ENCODE results near the gene GMEB1.
"Not testable (repeated sequence)": the region's sequence is repeated elsewhere in the genome, so short reads cannot be mapped to it uniquely, and the experiment has no call there.

GMEB1 gene

DNA sequence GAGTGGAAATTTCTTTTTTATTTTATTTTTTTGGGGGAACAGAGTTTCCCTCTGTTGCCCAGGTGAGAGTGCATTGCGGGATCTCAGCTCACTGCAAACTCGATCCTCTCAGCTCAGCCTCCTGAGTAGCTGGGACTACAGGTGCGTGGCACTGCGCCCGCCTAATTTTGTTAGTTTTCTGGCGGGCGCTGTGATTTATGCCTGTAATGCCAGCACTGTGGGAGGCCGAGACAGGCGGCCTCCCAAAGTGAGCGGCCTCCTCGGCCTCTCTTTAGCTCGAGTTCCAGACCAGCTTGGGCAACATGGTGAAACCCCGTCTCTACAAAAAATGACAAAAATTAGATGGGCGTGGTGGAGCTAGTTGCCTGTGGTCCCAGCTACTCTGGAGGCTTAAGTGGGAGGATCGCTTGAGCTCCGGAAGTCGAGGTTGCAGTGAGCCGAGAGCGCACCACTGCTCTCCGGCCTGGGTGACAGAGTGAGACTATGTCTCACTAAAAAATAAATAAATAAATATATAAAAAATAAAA, 2.7 kb downstream of the GMEB1 start:
- no peak for DNase-seq (ENCODE audit: low read depth in 2 of 2)

DNA sequence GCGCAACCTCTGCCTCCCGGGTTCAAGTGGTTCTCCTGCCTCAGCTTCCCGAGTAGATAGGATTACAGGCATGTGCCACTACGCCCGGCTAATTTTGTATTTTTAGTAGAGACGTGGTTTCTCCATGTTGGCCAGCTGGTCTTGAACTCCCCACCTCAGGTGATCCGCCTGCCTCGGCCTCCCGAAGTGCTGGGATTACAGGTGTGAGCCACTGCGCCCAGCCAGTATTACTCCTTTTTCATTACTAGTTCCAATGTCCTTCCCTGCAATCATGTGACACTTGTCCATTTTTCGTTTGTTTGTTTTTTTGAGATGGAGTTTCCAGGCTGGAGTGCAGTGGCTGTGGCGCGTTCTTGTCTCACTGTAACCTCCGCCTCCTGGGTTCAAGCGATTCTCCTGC, 4.4 kb downstream of the GMEB1 start:
- DNase-seq (ENCODE audit: low read depth in 2 of 2), result not testable (repeated sequence)

DNA sequence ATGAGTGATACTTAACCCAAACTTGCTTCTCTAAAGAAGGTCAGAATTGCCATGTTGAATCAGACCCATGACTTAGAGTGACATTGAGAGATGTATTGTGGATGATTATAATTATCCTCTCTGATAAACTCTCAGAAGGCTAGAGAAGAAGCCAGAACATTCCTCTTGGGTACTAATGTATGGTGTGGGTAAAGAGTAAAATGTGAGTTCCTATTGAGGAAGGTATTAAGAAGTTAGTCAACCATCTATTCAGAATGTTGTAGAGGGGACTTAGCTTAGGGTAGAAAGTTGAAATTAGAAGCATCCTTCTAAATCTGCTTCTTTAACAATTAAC, 7.3 kb downstream of the GMEB1 start:
- no peak for DNase-seq (ENCODE audit: low read depth in 2 of 2)

DNA sequence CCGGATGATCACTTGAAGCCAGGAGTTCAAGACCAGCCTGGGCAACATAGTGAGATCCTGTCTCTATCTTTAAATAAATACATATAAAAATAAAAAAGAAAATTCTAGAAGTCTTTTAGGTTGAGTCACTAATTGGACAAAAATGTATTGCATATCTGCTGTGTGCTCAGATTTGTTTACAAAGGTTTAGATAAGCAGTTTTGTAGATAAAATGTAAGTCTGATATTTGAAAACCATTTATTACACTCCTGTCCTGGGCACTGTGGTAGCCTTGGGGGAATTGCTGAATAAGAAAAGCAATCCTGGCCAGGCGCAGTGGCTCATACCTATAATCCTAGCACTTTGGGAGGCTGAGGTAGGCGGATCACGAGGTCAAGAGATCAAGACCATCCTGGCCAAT, 11.6 kb downstream of the GMEB1 start:
- DNase-seq (ENCODE audit: low read depth in 2 of 2), result no peak

DNA sequence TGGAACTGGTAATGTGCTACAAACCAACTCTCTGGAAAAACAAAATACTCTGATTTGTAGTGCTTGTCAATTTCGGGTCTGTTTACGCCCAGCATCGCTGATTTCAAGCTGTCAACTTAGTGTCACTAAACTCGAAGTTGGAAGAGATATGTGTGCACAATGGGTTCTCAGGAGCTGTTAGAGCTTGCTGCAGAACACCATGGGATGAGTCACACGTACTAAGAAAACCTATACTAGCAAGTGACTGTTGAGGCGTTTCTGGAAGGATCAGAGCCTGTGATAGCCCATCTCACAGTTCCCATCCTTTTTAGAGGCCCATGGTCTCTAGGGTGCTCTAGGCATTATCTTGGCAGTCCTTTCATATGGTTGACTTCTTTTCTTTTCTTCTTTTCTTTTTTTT, 14.3 kb downstream of the GMEB1 start:
- no peak for DNase-seq (ENCODE audit: low read depth in 2 of 2)

DNA sequence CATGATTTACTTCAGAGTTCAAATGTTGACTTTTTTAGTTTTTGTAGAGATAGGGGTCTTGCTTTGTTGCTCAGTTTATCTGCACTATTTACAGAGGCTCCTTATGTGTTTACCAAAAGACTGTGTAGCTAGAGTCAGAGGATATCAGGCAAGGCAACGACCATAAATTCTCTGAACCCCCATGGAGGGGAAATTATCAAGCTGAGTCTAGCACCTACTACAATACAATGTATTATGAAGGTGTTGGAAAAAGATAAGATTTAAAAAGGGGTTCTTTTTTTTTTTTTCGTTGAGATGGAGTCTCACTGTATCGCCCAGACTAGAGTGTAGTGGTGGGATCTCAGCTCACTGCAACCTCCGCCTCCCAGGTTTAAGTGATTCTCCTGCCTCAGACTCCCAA, 16.4 kb downstream of the GMEB1 start:
- DNase-seq (ENCODE audit: low read depth in 2 of 2), result no peak

DNA sequence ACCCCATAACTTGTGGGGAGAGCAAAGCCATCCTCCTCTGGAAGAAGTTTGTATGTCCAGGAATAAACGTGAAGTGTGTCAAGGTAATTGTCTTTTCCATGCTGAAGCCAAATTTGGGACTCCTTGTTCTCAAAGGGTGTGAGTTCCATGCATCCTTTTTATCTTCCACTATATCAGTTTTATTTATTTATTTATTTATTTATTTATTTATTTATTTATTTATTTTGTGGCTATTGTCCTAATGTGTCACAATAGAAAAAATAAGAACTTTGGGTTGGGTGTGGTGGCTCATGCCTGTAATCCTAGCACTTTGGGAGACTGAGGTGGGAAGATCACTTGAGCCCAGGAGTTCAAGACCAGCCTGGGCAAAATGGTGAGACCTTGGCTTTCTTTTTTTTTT, 23.0 kb downstream of the GMEB1 start:
- DNase-seq (ENCODE audit: low read depth in 2 of 2), result not testable (repeated sequence)

DNA sequence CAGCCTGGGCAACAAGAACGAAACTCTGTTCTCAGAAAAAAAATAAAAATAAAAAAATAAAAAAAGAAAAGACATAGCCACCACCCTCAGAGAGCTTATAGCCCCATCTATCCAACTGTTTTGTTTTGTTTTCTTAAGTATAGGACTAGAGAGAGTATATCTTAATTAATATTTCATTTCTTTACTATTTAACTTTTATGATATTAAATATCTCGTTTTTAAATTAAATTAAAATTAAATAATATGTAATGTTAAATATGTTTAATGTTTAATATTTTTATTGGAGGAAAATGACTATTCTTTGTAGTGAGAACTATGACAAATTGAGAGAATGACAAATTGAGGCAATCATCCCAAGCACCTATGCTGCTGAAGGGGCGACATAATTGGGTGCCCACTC, 35.0 kb downstream of the GMEB1 start:
- DNase-seq (ENCODE audit: low read depth in 2 of 2), result no peak

DNA sequence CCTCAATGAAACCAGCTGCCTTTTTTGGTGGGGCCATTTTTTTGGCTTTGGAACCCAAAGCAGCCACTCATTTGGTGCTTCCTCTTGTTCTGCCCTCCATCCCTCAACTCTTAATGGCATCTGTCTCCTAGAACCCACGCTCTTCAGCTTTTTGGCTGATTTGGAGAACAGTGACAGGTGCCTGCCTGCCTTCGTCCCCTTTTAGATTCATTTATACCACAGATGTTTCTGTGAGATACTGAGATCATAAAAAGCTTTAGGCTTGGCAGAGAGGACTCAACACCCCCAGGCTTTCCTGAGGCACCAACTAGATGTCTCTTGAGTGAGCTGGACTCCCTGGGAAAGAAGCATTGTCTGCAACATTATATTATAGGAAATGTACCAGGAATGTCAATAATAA, 47.8 kb downstream of the GMEB1 start:
- DNase-seq (ENCODE audit: low read depth in 2 of 2), result no peak

DNA sequence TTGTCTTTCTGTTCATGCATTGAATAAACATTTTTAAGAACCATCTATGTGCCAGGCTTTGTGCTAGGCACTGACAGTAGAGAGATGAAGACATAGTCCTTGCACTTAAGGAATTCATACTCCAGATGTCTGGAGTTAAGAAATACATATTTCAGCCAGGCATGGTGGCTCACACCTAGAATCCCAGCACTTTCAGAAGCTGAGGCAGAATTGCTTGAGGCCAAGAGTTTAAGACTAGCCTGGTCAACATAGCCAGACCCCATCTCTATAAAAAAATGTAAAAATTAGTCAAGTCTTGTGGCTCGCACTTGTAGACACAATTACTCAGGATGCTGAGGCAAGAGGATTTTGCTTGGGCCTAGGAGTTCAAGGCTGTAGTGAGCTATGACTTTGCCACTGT, 49.6 kb downstream of the GMEB1 start:
- DNase-seq (ENCODE audit: low read depth in 2 of 2), result no peak

DNA sequence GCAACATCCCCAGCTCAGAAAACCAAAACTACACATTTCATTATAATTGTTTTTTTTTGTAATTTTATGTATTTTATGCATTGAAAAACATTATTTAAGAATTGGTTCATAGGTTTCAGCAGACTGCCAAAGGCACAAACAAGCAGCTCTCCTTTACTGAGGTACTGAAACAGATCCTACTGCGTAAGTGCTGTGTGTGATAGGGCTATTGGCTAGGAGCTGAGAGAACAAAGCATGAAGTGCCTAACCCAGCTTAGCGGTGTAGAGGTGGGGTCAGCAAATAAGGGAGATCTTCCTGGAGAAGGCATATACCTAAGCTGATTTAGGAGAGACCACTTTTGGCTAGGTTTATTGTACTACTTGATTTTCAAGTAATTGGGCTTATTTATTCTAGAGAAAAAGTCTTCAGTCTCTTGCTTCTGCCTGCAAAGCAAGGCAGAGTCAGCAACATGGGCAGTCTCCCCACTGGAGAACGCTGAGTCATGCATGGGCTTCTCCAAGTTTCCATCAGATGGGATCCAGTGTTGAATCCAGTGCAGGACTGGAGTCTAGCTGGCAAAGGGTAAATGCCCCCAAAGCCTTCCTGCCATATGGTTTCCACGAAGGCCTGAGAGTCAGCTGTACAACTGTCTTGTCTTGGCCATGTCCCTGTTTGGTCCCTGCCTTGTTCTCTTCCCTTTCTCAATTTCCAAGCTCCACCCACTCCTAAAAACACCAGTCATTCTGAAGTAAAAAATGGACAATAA, 50.2 kb downstream of the GMEB1 start:
- no peak for DNase-seq (ENCODE audit: low read depth in 2 of 2)

DNA sequence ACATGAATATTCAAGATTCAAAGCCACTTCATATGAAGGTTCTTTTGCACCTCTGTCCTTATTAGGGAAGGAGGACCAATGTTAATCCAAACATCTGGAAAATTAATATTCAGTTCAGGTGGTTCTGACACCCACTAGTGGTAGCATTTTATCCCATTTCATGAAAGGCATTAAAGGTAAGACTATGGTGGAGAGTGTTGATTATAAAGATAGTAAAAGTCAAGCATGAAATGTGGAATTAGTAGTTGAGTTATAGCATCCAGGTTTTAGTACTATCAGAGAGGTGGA, 50.7 kb downstream of the GMEB1 start:
- no peak for DNase-seq (ENCODE audit: low read depth in 2 of 2)

DNA sequence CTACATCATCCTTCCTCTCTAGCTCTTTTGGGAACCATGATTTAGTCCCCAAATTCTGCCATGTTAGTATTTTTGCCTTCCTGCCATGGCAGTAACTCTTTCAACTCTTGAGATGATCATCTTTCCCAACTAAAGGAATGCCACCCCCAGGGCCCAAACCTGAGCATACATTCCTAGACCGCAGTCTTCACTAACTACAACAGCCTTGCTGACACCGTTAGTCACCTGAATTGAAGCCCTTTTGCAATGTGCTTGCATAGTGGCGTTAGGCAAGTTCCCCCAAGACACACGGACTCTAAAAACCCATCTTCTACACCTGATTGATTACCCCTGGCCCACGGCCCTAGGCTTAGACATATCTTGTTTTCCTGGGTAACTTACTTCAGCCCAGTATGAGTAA, 51.8 kb downstream of the GMEB1 start:
- no peak for DNase-seq (ENCODE audit: low read depth in 2 of 2)

DNA sequence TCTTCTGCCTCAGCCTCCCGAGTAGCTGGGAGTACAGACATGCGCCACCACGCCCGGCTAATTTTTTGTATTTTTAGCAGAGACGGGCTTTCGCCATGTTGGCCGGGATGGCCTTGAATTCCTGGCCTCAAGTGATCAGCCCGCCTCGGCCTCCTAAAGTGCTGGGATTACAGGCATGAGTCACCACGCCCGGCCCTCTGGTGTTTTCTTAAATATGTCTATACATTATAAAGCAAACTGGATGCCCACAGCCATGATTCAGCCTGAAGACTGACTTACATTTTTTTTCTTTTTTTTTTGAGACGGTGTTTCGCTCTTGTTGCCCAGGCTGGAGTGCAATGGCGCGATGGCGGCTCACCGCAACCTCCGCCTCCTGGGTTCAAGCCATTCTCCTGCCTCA, 53.3 kb downstream of the GMEB1 start:
- not testable (repeated sequence) for DNase-seq (ENCODE audit: low read depth in 2 of 2)

DNA sequence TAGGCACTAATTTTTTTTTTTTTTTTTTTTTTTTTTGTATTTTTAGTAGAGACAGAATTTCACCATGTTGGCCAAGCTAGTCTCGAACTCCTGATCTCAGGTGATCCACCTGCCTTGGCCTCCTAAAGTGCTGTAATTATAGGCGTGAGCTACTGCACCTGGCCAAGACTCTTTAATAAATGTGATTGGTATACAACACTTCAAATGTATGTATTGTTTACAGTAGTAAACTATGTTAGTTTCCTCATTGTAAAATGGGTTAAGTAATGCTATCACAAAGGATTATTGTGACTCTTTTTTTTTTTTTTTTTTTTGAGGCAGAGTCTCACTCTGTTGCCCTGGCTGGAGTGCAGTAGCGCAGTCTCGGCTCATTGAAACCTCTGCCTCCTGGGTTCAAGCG, 56.8 kb downstream of the GMEB1 start:
- DNase-seq (ENCODE audit: low read depth in 2 of 2), result not testable (repeated sequence)

DNA sequence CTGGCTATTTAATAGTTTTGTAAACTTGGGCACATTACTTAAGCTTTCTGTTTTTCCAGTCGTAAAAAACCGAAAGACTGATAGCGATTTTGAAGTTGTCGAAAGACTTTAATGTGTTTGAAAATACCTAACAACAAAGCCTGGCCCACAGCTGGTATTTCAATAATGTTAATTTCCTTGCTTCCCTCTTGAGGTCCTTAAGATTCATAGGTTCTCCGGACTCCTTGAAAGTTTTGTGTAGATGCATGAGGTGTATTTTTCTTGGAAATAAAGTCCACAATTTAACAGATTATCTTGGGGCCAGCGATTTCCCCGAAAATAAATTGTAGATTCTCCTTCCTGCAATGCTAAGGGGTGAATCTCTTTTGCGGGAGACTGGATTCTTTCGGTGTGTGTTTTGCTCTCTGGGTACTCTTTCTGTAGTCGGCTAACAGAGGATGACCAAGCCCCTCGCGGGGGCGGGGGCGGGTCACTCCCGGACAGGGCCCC, 67.4 kb downstream of the GMEB1 start:
- no peak for DNase-seq (ENCODE audit: low read depth in 2 of 2)

DNA sequence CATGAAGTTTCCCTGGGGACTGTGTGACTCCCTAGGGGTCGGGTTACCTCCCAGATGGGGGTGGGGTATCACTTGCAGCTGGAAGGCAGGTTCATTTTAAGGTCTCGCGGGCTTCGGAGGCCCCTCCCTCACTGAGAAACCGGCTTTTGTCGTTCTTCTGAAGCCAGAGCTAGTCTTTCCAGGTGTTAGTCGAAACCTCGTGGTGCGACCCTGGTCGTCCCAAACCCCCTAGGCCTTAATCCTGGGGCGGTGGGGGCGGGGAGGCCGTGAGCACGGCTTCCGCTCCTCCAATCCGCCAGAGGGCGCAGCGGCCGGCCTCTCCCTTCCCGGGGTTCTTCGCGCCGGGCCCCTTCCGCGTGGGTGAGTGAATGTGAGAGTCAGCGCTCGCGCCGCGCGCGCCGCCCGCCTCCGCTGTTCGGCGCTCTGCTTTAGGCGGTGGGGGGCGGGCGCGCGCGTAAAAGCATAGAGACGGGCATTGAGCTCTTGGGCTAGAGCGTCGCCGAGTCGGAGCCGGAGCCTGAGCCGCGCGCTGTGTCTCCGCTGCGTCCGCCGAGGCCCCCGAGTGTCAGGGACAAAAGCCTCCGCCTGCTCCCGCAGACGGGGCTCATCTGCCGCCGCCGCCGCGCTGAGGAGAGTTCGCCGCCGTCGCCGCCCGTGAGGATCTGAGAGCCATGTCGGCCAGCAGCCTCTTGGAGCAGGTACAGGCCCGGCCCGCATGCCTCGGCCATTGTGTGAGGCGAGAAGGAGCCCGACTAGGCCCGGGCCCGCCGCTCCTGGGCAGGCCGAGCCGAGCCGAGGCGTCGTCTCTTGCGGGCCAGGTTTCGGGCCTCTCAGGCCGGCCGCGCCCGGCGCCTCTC, 68.1 kb downstream of the GMEB1 start, which contains the start of gene YTHDF2:
YTHDF2 (plus strand) TSS at position 491 of the 857 bp plus-strand sequence; CDS start at position 672, 181 bp downstream.
- DNase-seq (ENCODE audit: low read depth in 2 of 2), result peak; percentile 97

DNA sequence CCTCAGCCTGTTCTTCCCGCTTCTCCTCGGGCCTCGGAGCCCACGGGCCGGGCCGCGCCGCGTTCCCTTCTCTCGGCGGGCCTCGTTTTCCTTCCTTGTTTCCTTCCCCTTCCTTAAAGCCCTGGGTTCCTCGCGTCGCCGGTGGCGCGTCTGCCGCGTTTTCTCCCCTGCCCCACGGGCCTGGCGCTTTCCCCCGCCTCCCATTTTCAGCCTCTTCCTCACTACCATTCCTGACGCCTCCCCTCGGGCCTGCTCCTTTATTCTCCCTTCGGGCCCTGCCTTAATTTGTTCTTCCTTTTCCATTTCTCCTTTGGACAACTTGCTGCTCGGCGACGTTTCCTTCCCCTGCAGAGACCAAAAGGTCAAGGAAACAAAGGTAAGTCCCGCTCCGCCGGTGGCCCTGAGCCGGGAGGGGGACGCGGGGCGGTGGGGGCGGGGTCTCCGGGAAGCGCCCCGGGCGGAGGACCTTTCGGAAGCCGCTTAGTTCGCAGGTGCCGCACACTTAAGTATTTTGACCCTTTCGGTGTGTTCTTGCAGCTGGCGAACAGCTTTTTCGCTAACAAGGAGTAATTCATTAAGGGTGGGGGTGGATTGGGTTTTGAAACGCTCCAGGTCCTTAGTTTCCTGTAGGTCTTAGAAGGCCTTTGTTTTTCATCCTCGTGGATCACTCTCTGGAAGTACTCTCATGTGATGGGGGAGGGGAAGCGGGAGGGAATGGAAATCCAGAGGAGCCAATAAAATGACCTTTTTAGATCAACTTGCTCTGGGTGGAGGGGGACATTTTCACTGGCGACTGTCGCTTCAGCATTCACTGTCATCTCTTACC, 68.9 kb downstream of the GMEB1 start:
- peak; percentile 24 to 35 for DNase-seq (ENCODE audit: low read depth in 2 of 2)

DNA sequence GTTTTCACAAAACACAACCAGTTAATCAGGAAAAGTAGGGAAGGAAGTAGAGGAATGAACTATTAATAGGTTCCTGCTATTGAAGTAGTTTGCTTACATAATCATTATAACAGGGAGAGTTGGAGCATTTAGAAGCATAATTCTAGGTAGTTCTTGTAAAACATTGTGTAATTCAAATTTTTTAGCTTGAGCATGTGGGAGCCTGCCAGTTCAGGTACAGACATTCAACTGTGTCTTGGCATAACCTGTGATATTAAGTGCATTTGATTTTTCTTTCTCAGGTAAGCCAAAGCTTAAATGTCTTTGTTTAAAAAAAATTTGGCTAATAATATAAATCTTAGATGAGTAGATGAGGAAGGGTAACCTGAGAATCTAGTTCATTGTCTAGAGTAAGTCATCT, 71.5 kb downstream of the GMEB1 start:
- no peak for DNase-seq (ENCODE audit: low read depth in 2 of 2)

DNA sequence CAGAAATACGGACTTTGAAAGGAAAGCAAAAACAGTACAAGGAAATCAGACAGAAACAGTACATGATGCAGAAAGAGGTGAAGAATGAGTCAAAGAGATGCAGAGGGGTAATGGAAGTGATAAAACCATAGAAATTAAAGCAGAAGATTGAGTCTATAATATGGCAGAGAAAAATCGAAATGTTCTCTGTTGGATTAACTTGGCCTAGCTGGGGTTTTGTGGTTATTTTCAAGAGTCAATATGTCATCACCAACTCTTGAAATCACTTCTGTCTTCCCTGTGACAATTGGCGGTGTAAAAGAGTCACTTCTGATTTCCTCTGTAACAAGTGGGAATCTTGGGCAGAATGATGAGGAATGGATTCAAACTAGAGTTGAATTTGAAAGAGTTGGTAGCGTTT, 75.6 kb downstream of the GMEB1 start:
- no peak for DNase-seq (ENCODE audit: low read depth in 2 of 2)

DNA sequence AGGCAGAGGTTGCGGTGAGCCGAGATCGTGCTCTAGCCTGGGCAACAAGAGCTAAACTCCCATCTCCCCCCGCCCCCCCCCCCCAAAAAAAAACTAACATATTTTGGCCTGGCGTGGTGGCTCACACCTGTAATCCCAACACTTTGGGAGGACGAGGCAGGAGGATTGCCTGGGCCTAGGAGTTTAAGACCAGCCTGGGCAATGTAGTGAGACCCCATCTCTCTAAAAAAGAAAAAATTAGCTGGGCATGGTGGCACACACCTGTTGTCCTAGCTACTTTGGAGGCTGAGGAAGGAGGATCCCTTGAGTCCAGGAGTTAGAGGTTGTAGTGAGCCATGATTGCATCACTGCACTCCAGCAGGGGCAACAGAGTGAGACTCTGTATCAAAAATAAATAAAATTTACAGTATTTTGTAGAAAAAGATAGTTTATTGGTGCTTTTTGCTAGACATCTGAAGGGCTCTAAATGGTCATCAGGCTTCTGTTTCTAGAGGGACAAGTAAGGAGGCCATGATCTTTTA, 77.1 kb downstream of the GMEB1 start:
- DNase-seq (ENCODE audit: low read depth in 2 of 2), result no peak

DNA sequence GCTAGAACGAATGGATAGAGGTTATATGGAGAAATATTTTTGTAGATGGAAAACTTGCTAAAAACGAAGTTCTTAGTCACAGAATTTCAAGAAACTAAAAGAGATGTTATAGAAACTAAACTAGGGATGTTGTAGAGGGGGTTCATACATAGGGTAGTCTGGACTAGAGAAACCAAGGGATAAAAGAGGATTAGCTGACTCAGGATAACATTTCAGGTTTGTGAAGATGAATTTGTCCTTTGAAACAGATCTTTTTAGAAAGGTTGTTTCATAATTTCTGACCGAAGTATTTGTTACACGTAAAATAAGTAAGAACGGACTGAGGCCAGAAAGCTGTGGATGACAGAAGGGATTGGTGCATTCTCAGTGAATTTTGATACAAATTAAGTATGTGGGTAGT, 81.7 kb downstream of the GMEB1 start:
- DNase-seq (ENCODE audit: low read depth in 2 of 2), result no peak

All from activated CD4-positive, alpha-beta T cell treated with anti-CD3 and anti-CD28 coated beads for 24 hours (primary cell).